Measurements from ENCODE around the gene OR10A3. TPM values are rescaled to one million over a fixed set of nuclear protein-coding genes. Genes with fewer than 3 reads are reported as not detected.

The OR10A3 gene
- total and polyA plus RNA-seq, 2 of the 8 experiments (the other 6 are each of a cell fraction or from before 2014, with no cell fraction given) = not detected

- ChIA-PET POLR2A (ENCODE audit: partially characterized antibody) (no interaction called here), CTCF (ENCODE audit: partially characterized antibody) (interaction anchor here (1.0 to 2.1 kb wide), 6 partner anchors 10 to 75 kb away, joined by 4 to 6 read pairs (median 5); partner anchors contain the start of gene EIF3F)
- Histone ChIP-seq H3K9ac (replicated peaks in 1 of 4; ENCODE audit: extremely low read depth in 1 of 4, low read depth in 3 of 4, low read length in 3 of 4) (no peak overlapping the region), H3K9me3 (ENCODE audit: insufficient read depth in 2 of 2, low read depth in 1 of 2, low read length in 1 of 2) (no peaks in the 10 kb centered on the region), H4K8ac (ENCODE audit: extremely low read depth, insufficient read depth, low read length) (no peak overlapping the region), H3K18ac (ENCODE audit: extremely low read depth, low read length) (no peak overlapping the region), H4K20me1 (replicated peaks in 1 of 2; ENCODE audit: control insufficient read depth in 1 of 2, insufficient read depth in 2 of 2, low read length in 2 of 2) (no peaks in the 10 kb centered on the region), H3K14ac (ENCODE audit: insufficient read length) (no peak overlapping the region), H2BK5ac (ENCODE audit: low read depth, low read length) (no peak overlapping the region), H2AFZ (ENCODE audit: low read length) (no peak overlapping the region), H3K23ac (ENCODE audit: insufficient read length) (no peak overlapping the region), H3K4me1 (replicated peaks in 1 of 4; ENCODE audit: control insufficient read depth in 3 of 4, insufficient read depth in 4 of 4, low read length in 3 of 4) (peaks cover 0 to 6% (median 3%) of the 10 kb centered on the region in 4 experiments; a peak in 2 of 7 replicates), H3K4ac (replicated peaks; ENCODE audit: insufficient read length, low read depth, low read length) (no peak overlapping the region), H2BK20ac (ENCODE audit: low read length) (no peak overlapping the region), H3K79me2 (ENCODE audit: control insufficient read depth in 1 of 2, insufficient read depth in 2 of 2, low read length in 2 of 2) (no peaks in the 10 kb centered on the region), H2AK5ac (ENCODE audit: low read depth, low read length) (no peak overlapping the region), H4K91ac (replicated peaks; ENCODE audit: insufficient read length, low read length) (no peak overlapping the region), H2BK12ac (ENCODE audit: low read depth, low read length) (no peak overlapping the region), H3K23me2 (ENCODE audit: low read depth, low read length) (no peaks in the 10 kb centered on the region), H4K5ac (ENCODE audit: insufficient read length, low read depth, low read length) (no peak overlapping the region), H3K27me3 (replicated peaks in 1 of 4; ENCODE audit: control insufficient read depth in 3 of 4, extremely low read depth in 1 of 4, insufficient read depth in 3 of 4, low read length in 3 of 4) (no peaks in the 10 kb centered on the region), H2BK15ac (ENCODE audit: low read length) (no peak overlapping the region), H3K56ac (replicated peaks; ENCODE audit: insufficient read length, low read depth, low read length) (no peak overlapping the region), H2BK120ac (replicated peaks; ENCODE audit: low read depth, low read length) (no peak overlapping the region), H3K27ac (ENCODE audit: low read depth, low read length) (no peak overlapping the region), H3K4me2 (ENCODE audit: insufficient read depth in 1 of 2, low read depth in 2 of 2, low read length in 2 of 2) (no peak overlapping the region; a peak in 1 of 4 replicates), H3K79me1 (ENCODE audit: low read depth, low read length) (no peaks in the 10 kb centered on the region), H3K4me3 (ENCODE audit: extremely low read depth in 1 of 4, insufficient read depth in 2 of 4, low read depth in 3 of 4, low read length in 4 of 4) (no peak overlapping the region), H3K36me3 (ENCODE audit: control insufficient read depth in 2 of 4, insufficient read depth in 4 of 4, low read length in 3 of 4) (no peaks in the 10 kb centered on the region)
- TF ChIP-seq MAFK (IDR thresholded peaks at IDR 0.05; ENCODE audit: low read depth, low read length) = no peak
- TF ChIP-seq, protein P1, sequence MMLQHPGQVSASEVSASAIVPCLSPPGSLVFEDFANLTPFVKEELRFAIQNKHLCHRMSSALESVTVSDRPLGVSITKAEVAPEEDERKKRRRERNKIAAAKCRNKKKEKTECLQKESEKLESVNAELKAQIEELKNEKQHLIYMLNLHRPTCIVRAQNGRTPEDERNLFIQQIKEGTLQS (IDR thresholded peaks at IDR 0.05; ENCODE audit: insufficient read depth, low read depth, low read length) = no peak
- TF ChIP-seq HDAC6 (IDR thresholded peaks at IDR 0.05; ENCODE audit: low read depth, low read length) = no peak
- no peak for TF ChIP-seq SP2 (IDR thresholded peaks at IDR 0.05; ENCODE audit: low read length)
- no peak for TF ChIP-seq JUN (IDR thresholded peaks at IDR 0.05; ENCODE audit: low read depth, low read length)
- no peak for TF ChIP-seq EZH2 (IDR thresholded peaks at IDR 0.05; ENCODE audit: low read depth, low read length, severe bottlenecking)
- TF ChIP-seq KDM4A (IDR thresholded peaks at IDR 0.05; ENCODE audit: low read depth, low read length, severe bottlenecking) = no peak
- TF ChIP-seq EP300 (IDR thresholded peaks at IDR 0.05; ENCODE audit: borderline replicate concordance in 1 of 2, low read depth in 2 of 2, low read length in 2 of 2) = no peak
- no peak for TF ChIP-seq YY1 (IDR thresholded peaks at IDR 0.05; ENCODE audit: low read depth, low read length)
- no peak for DNase-seq (ENCODE audit: low read depth in 1 of 2, low spot score in 2 of 2)
- FAIRE-seq = no peak
Observed at GRCh38 chr11:7967826-7968225, 26.3 kb upstream of the OR10A3 start.

Data from H1 (cell line).